ENCODE measurements around the gene GMDS.

GRCh38 chr6:1758076-1758679, 487.2 kb downstream of the GMDS start:
- TF ChIP-seq HDAC2 (IDR thresholded peaks at IDR 0.05; ENCODE audit: borderline replicate concordance in 1 of 2, low read depth in 2 of 2, low read length in 2 of 2), result no peak
- TF ChIP-seq CHD2 (IDR thresholded peaks at IDR 0.05; ENCODE audit: low read length), result no peak
- TF ChIP-seq KDM4A (IDR thresholded peaks at IDR 0.05; ENCODE audit: low read depth, low read length, severe bottlenecking), result no peak
- TF ChIP-seq, protein P1, sequence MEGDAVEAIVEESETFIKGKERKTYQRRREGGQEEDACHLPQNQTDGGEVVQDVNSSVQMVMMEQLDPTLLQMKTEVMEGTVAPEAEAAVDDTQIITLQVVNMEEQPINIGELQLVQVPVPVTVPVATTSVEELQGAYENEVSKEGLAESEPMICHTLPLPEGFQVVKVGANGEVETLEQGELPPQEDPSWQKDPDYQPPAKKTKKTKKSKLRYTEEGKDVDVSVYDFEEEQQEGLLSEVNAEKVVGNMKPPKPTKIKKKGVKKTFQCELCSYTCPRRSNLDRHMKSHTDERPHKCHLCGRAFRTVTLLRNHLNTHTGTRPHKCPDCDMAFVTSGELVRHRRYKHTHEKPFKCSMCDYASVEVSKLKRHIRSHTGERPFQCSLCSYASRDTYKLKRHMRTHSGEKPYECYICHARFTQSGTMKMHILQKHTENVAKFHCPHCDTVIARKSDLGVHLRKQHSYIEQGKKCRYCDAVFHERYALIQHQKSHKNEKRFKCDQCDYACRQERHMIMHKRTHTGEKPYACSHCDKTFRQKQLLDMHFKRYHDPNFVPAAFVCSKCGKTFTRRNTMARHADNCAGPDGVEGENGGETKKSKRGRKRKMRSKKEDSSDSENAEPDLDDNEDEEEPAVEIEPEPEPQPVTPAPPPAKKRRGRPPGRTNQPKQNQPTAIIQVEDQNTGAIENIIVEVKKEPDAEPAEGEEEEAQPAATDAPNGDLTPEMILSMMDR (IDR thresholded peaks at IDR 0.05; ENCODE audit: control extremely low read depth in 1 of 3, insufficient read depth in 1 of 3, low read depth in 1 of 3, low read length in 3 of 3), result no peak
- TF ChIP-seq, protein P2, sequence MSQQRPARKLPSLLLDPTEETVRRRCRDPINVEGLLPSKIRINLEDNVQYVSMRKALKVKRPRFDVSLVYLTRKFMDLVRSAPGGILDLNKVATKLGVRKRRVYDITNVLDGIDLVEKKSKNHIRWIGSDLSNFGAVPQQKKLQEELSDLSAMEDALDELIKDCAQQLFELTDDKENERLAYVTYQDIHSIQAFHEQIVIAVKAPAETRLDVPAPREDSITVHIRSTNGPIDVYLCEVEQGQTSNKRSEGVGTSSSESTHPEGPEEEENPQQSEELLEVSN (IDR thresholded peaks at IDR 0.05), result no peak
- no peak for TF ChIP-seq POLR2A (IDR thresholded peaks at IDR 0.05; ENCODE audit: control extremely low read depth in 1 of 2, low read depth in 2 of 2, low read length in 2 of 2)
- TF ChIP-seq TCF12 (IDR thresholded peaks at IDR 0.05; ENCODE audit: low read depth, low read length), result no peak
- TF ChIP-seq PHF8 (conservative IDR thresholded peaks at IDR 0.05; ENCODE audit: low read depth, low read length), result no peak
- TF ChIP-seq POLR2AphosphoS5 (IDR thresholded peaks at IDR 0.05; ENCODE audit: low read depth, low read length), result no peak
- no peak for TF ChIP-seq EZH2 (IDR thresholded peaks at IDR 0.05; ENCODE audit: low read depth, low read length, severe bottlenecking)
- TF ChIP-seq RNF2 (IDR thresholded peaks at IDR 0.05; ENCODE audit: borderline replicate concordance, low read depth, low read length, missing control alignments, poor library complexity, severe bottlenecking), result no peak
- no peak for TF ChIP-seq MAX (IDR thresholded peaks at IDR 0.05)
